DOHH2 (cell line): ENCODE data around the gene DAD1.

ENCODE experiments used
- H3F3A ChIP-seq: fragments of 200-600 bp; sonication (generic), shearing (Covaris generic); 2 replicates; pipeline ENCODE4 v1.6.0; 2016; ENCODE audit warnings: antibody characterized with exemption, mild to moderate bottlenecking; ENCODE audit not compliant: control insufficient read depth, insufficient read depth
- H3K27ac ChIP-seq: fragments of 200-600 bp; sonication (generic); 2 replicates; pipeline ENCODE4 v1.5.1; 2014; ENCODE audit warnings: low read depth, mild to moderate bottlenecking, low read length, moderate library complexity
- H3K27me3 ChIP-seq: fragments of 200-600 bp; sonication (generic); 2 replicates; pipeline ENCODE4 v1.6.1; 2014; ENCODE audit warnings: mild to moderate bottlenecking, low read length, mixed read lengths; ENCODE audit not compliant: control insufficient read depth
- H3K36me3 ChIP-seq: fragments of 200-600 bp; sonication (generic); 2 replicates; pipeline ENCODE4 v1.6.1; 2014; ENCODE audit warnings: mild to moderate bottlenecking, low read length, moderate library complexity, mixed read lengths; ENCODE audit not compliant: control insufficient read depth
- H3K4me1 ChIP-seq: fragments of 200-600 bp; sonication (generic); 2 replicates; pipeline ENCODE4 v1.6.1; 2014; ENCODE audit warnings: mild to moderate bottlenecking, low read length, mixed read lengths; ENCODE audit not compliant: control insufficient read depth
- H3K4me2 ChIP-seq: fragments of 200-600 bp; sonication (generic); 2 replicates; pipeline ENCODE4 v1.6.0; 2014; ENCODE audit warnings: mild to moderate bottlenecking, low read length, moderate library complexity
- H3K4me3 ChIP-seq: fragments of 200-600 bp; sonication (generic); 2 replicates; pipeline ENCODE4 v1.5.1; 2014; ENCODE audit warnings: mild to moderate bottlenecking, low read length, mixed read lengths
- H3K79me2 ChIP-seq: fragments of 200-600 bp; sonication (generic); 2 replicates; pipeline ENCODE4 v1.6.1; 2014; ENCODE audit warnings: mild to moderate bottlenecking, low read length, mixed read lengths; ENCODE audit not compliant: control insufficient read depth
- H3K9me2 ChIP-seq: fragments of 200-600 bp; sonication (generic); replicated peaks from 2 replicates; pipeline ENCODE4 v1.6.1; 2014; ENCODE audit warnings: mild to moderate bottlenecking, low read length, mixed read lengths; ENCODE audit not compliant: control insufficient read depth
- H3K9me3 ChIP-seq: fragments of 200-600 bp; sonication (generic); 2 replicates; pipeline ENCODE4 v1.6.1; 2014; ENCODE audit warnings: antibody characterized with exemption, low read length, mixed read lengths; ENCODE audit not compliant: control insufficient read depth, insufficient read depth
- H4K20me1 ChIP-seq: fragments of 200-600 bp; sonication (generic); 2 replicates; pipeline ENCODE4 v1.6.0; 2014; ENCODE audit warnings: low read depth, mild to moderate bottlenecking, antibody characterized with exemption, low read length, moderate library complexity; ENCODE audit not compliant: control insufficient read depth, insufficient read depth
- CTCF ChIP-seq: fragments of 200-600 bp; sonication (generic); IDR thresholded peaks from one replicate; pipeline ENCODE4 v1.5.1; 2014; ENCODE audit warnings: antibody characterized with exemption, mild to moderate bottlenecking, low read depth, low read length; ENCODE audit not compliant: poor library complexity, severe bottlenecking
- EZH2phosphoT487 ChIP-seq: fragments of 200-600 bp; sonication (generic); IDR thresholded peaks from 2 replicates; pipeline ENCODE4 v1.6.1; 2017; ENCODE audit warnings: borderline replicate concordance, mild to moderate bottlenecking, antibody characterized with exemption, low read length, moderate library complexity, mixed read lengths

Gene DAD1

GRCh38 chr14:22602862-22603261 lies 13.8 kb upstream of the DAD1 start:
- H4K20me1 ChIP-seq: no peaks in the 10 kb centered on the region
- TF ChIP-seq CTCF: no peak
- TF ChIP-seq EZH2phosphoT487: no peak
- H3F3A ChIP-seq: no peaks in the 10 kb centered on the region
- H3K27me3 ChIP-seq: peaks cover 37% of the 10 kb centered on the region
- H3K79me2 ChIP-seq: no peaks in the 10 kb centered on the region
- H3K4me2 ChIP-seq: no peak overlapping the region
- H3K4me3 ChIP-seq: no peak overlapping the region
- H3K27ac ChIP-seq: no peak overlapping the region
- H3K36me3 ChIP-seq: no peaks in the 10 kb centered on the region
- no peaks in the 10 kb centered on the region for H3K9me3 ChIP-seq
- H3K4me1 ChIP-seq: peaks cover 25% of the 10 kb centered on the region
- H3K9me2 ChIP-seq: no peaks in the 10 kb centered on the region

GRCh38 chr14:22601996-22602395 lies 13.0 kb upstream of the DAD1 start:
- H3K79me2 ChIP-seq: no peaks in the 10 kb centered on the region
- peaks cover 39% of the 10 kb centered on the region for H3K27me3 ChIP-seq
- TF ChIP-seq CTCF (no peak), EZH2phosphoT487 (no peak)
- no peaks in the 10 kb centered on the region for H3K9me2 ChIP-seq
- H3K9me3 ChIP-seq: no peaks in the 10 kb centered on the region
- no peak overlapping the region for H3K27ac ChIP-seq
- H4K20me1 ChIP-seq: no peaks in the 10 kb centered on the region
- no peaks in the 10 kb centered on the region for H3F3A ChIP-seq
- H3K36me3 ChIP-seq: no peaks in the 10 kb centered on the region
- H3K4me2 ChIP-seq: no peak overlapping the region
- H3K4me3 ChIP-seq: no peak overlapping the region
- peaks cover 28% of the 10 kb centered on the region for H3K4me1 ChIP-seq

- no peaks in the 10 kb centered on the region for H3F3A ChIP-seq
- H3K36me3 ChIP-seq: no peaks in the 10 kb centered on the region
- no peaks in the 10 kb centered on the region for H3K79me2 ChIP-seq
- H4K20me1 ChIP-seq: no peaks in the 10 kb centered on the region
- H3K4me2 ChIP-seq: no peak overlapping the region
- H3K4me1 ChIP-seq: peaks cover 28% of the 10 kb centered on the region
- H3K9me2 ChIP-seq: no peaks in the 10 kb centered on the region
- TF ChIP-seq EZH2phosphoT487: no peak
- no peak for TF ChIP-seq CTCF
- peaks cover 39% of the 10 kb centered on the region for H3K27me3 ChIP-seq
- H3K9me3 ChIP-seq: no peaks in the 10 kb centered on the region
- H3K4me3 ChIP-seq: no peak overlapping the region
- no peak overlapping the region for H3K27ac ChIP-seq
These were observed 12.4 kb upstream of the DAD1 start for GRCh38 chr14:22601456-22601855.

GRCh38 chr14:22600027-22600426 lies 11.0 kb upstream of the DAD1 start:
- Histone ChIP-seq H3F3A (no peaks in the 10 kb centered on the region), H3K4me3 (no peak overlapping the region), H3K4me1 (peaks cover 28% of the 10 kb centered on the region), H3K9me2 (no peaks in the 10 kb centered on the region), H3K4me2 (peak overlapping the region; percentile 7; the same call in 1 of the 2 replicates), H3K27me3 (peaks cover 40% of the 10 kb centered on the region), H3K36me3 (no peaks in the 10 kb centered on the region), H4K20me1 (no peaks in the 10 kb centered on the region), H3K9me3 (no peaks in the 10 kb centered on the region), H3K27ac (no peak overlapping the region), H3K79me2 (no peaks in the 10 kb centered on the region)
- TF ChIP-seq CTCF (no peak), EZH2phosphoT487 (no peak)
